ENCODE measurements around the gene SLC47A2. TPM values are rescaled to one million over a fixed set of nuclear protein-coding genes. Genes with fewer than 3 reads are reported as not detected.

SLC47A2 gene
- total RNA-seq, 1 donor from 2014 or later: 0.74 TPM

- Histone ChIP-seq H3K27ac (no peak overlapping the region), H3K27me3 (no peaks in the 10 kb centered on the region), H3K36me3 (no peaks in the 10 kb centered on the region), H3K9me3 (no peaks in the 10 kb centered on the region), H3K4me3 (no peak overlapping the region), H3K4me1 (peaks cover 9% of the 10 kb centered on the region)
- DNase-seq (ENCODE audit: extremely low spot score in 2 of 2): no peak
- intact Hi-C loops (cut with DNase I): loop anchor here (10.0 kb wide), 2 partner anchors 106 to 396 kb away; partner anchors contain the start of gene B9D1
- TF ChIP-seq POLR2A (IDR thresholded peaks at IDR 0.05): no peak
- no peak for TF ChIP-seq CTCF (IDR thresholded peaks at IDR 0.05)
- TF ChIP-seq POLR2AphosphoS5 (IDR thresholded peaks at IDR 0.05; ENCODE audit: insufficient read depth in 1 of 2, low read depth in 1 of 2): no peak
Measured at GRCh38 chr17:19760746-19761145, 44.4 kb upstream of the SLC47A2 start.

GRCh38 chr17:19759568-19760549 lies 43.5 kb upstream of the SLC47A2 start:
- DNase-seq (ENCODE audit: extremely low spot score in 2 of 2): no peak
- Histone ChIP-seq H3K9me3 (no peaks in the 10 kb centered on the region), H3K27me3 (no peaks in the 10 kb centered on the region), H3K27ac (no peak overlapping the region), H3K4me1 (peaks cover 9% of the 10 kb centered on the region), H3K36me3 (no peaks in the 10 kb centered on the region), H3K4me3 (no peak overlapping the region)
- TF ChIP-seq POLR2A (IDR thresholded peaks at IDR 0.05): no peak
- intact Hi-C loops (cut with DNase I): loop anchor here (10.0 kb wide), 2 partner anchors 105 to 395 kb away; partner anchors contain the start of gene B9D1

GRCh38 chr17:19757536-19758180 lies 41.3 kb upstream of the SLC47A2 start:
- DNase-seq (ENCODE audit: extremely low spot score in 2 of 2): no peak
- no peak for TF ChIP-seq POLR2AphosphoS5 (IDR thresholded peaks at IDR 0.05; ENCODE audit: insufficient read depth in 1 of 2, low read depth in 1 of 2)
- TF ChIP-seq POLR2A (IDR thresholded peaks at IDR 0.05): no peak
- TF ChIP-seq CTCF (IDR thresholded peaks at IDR 0.05): no peak
- Histone ChIP-seq H3K27ac (no peak overlapping the region), H3K4me3 (no peak overlapping the region), H3K36me3 (no peaks in the 10 kb centered on the region), H3K4me1 (peaks cover 21% of the 10 kb centered on the region), H3K9me3 (no peaks in the 10 kb centered on the region), H3K27me3 (no peaks in the 10 kb centered on the region)
- intact Hi-C loops (cut with DNase I): no loop called here

GRCh38 chr17:19756546-19756945 lies 40.2 kb upstream of the SLC47A2 start:
- no peak overlapping the region for H3K4me3 ChIP-seq
- H3K27ac ChIP-seq: no peak overlapping the region
- TF ChIP-seq POLR2AphosphoS5 (IDR thresholded peaks at IDR 0.05; ENCODE audit: insufficient read depth in 1 of 2, low read depth in 1 of 2) (no peak), CTCF (IDR thresholded peaks at IDR 0.05) (no peak), POLR2A (IDR thresholded peaks at IDR 0.05) (no peak)
- H3K27me3 ChIP-seq: no peaks in the 10 kb centered on the region
- H3K4me1 ChIP-seq: peaks cover 24% of the 10 kb centered on the region
- DNase-seq (ENCODE audit: extremely low spot score in 2 of 2): no peak
- H3K36me3 ChIP-seq: no peaks in the 10 kb centered on the region
- H3K9me3 ChIP-seq: no peaks in the 10 kb centered on the region
- intact Hi-C loops (cut with DNase I): no loop called here

- intact Hi-C loops (cut with DNase I): no loop called here
- H3K36me3 ChIP-seq: no peaks in the 10 kb centered on the region
- no peak for DNase-seq (ENCODE audit: extremely low spot score in 2 of 2)
- H3K4me3 ChIP-seq: no peak overlapping the region
- no peaks in the 10 kb centered on the region for H3K9me3 ChIP-seq
- no peak overlapping the region for H3K27ac ChIP-seq
- peaks cover 27% of the 10 kb centered on the region for H3K4me1 ChIP-seq
- no peaks in the 10 kb centered on the region for H3K27me3 ChIP-seq
- TF ChIP-seq POLR2AphosphoS5 (IDR thresholded peaks at IDR 0.05; ENCODE audit: insufficient read depth in 1 of 2, low read depth in 1 of 2) (no peak), POLR2A (IDR thresholded peaks at IDR 0.05) (no peak), CTCF (IDR thresholded peaks at IDR 0.05) (no peak)
Measured at GRCh38 chr17:19755821-19756510, 39.6 kb upstream of the SLC47A2 start.

Measured in vagina (tissue), 2 donors.